GM12892 (cell line): ENCODE measurements around the gene WRAP53.

Experiments used
- POLR2A ChIP-seq: IDR thresholded peaks from 2 replicates; pipeline ENCODE4 v1.6.1; 2011; ENCODE audit warnings: low read depth, low read length, control low read depth
- TAF1 ChIP-seq: IDR thresholded peaks from 2 replicates; pipeline ENCODE4 v1.6.1; 2011; ENCODE audit warnings: low read depth, mild to moderate bottlenecking, control low read depth, low read length, borderline replicate concordance

DNA sequence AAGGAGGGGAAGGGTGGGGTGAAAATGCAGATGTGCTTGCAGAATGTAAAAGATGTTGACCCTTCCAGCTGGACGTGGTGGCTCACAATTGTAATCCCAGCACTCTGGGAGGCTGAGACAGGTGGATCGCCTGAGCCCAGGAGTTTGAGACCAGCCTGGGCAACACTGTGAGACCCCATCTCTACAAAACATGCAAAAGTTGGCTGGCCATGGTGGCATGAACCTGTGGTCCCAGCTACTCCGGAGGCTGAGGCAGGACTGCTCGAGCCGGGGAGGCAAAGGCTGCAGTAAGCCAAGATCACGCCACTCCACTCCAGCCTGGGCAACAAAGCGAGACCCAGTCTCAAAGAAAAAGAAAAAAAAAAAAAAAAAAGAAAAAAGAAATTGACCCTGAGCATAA, 19.8 kb upstream of the WRAP53 start:
- TF ChIP-seq POLR2A (no peak), TAF1 (no peak)
